SU-DHL-6 (cell line): Measurements from ENCODE around the gene OR2Y1.

Experiments
- H2AFZ ChIP-seq: fragments of 200-600 bp; sonication (generic); 2 replicates; pipeline ENCODE4 v1.6.1; 2014; ENCODE audit warnings: low read depth, mild to moderate bottlenecking, moderate library complexity, mixed read lengths, antibody characterized with exemption, low read length; ENCODE audit not compliant: severe bottlenecking
- H3F3A ChIP-seq: fragments of 200-600 bp; shearing (Covaris generic); 2 replicates; pipeline ENCODE4 v1.6.0; 2016; ENCODE audit warnings: antibody characterized with exemption, mild to moderate bottlenecking; ENCODE audit not compliant: insufficient read depth
- H3K27ac ChIP-seq: fragments of 200-600 bp; sonication (generic); 2 replicates; pipeline ENCODE4 v1.5.1; 2016; ENCODE audit warnings: low read depth, mild to moderate bottlenecking, low read length, moderate library complexity, mixed read lengths
- H3K27me3 ChIP-seq: fragments of 200-600 bp; sonication (generic), shearing (Covaris generic); 2 replicates; pipeline ENCODE4 v1.6.0; 2014; ENCODE audit warnings: mild to moderate bottlenecking, low read length
- H3K36me3 ChIP-seq: fragments of 200-600 bp; sonication (generic); 2 replicates; pipeline ENCODE4 v1.6.1; 2014; ENCODE audit warnings: mild to moderate bottlenecking, low read length, mixed read lengths
- H3K4me2 ChIP-seq: fragments of 300-600, 200-600 bp; shearing (Covaris generic), sonication (generic); 2 replicates; pipeline ENCODE4 v1.6.0; 2014; ENCODE audit warnings: low read length, low read depth, mild to moderate bottlenecking; ENCODE audit not compliant: poor library complexity, severe bottlenecking
- H3K4me3 ChIP-seq: fragments of 200-600 bp; sonication (generic); 2 replicates; pipeline ENCODE4 v1.5.1; 2014; ENCODE audit warnings: antibody characterized with exemption, low read length, mild to moderate bottlenecking, mixed read lengths; ENCODE audit not compliant: insufficient read depth, poor library complexity, severe bottlenecking
- H3K79me2 ChIP-seq: fragments of 200-600 bp; sonication (generic); 2 replicates; pipeline ENCODE4 v1.6.1; 2014; ENCODE audit warnings: mild to moderate bottlenecking, low read length, moderate library complexity; ENCODE audit not compliant: insufficient read depth
- H3K9ac ChIP-seq: fragments of 200-600 bp; sonication (generic); 2 replicates; pipeline ENCODE4 v1.7.0; 2014; ENCODE audit warnings: mild to moderate bottlenecking, low read length
- H3K9me2 ChIP-seq: fragments of 200-600 bp; sonication (generic); replicated peaks from 2 replicates; pipeline ENCODE4 v1.6.1; 2014; ENCODE audit warnings: low read length; ENCODE audit not compliant: insufficient read depth
- H3K9me3 ChIP-seq: fragments of 200-600 bp; sonication (generic); 2 replicates; pipeline ENCODE4 v1.6.1; 2014; ENCODE audit warnings: low read length, mixed read lengths; ENCODE audit not compliant: insufficient read depth
- H4K20me1 ChIP-seq: fragments of 200-600 bp; sonication (generic); 2 replicates; pipeline ENCODE4 v1.6.1; 2014; ENCODE audit warnings: low read depth, mild to moderate bottlenecking, antibody characterized with exemption, low read length, moderate library complexity, mixed read lengths
- CTCF ChIP-seq: fragments of 200-600 bp; sonication (generic); IDR thresholded peaks from one replicate; pipeline ENCODE4 v1.5.1; 2017; ENCODE audit warnings: antibody characterized with exemption, mild to moderate bottlenecking, low read length, moderate library complexity; ENCODE audit not compliant: insufficient read depth, poor library complexity, severe bottlenecking
- EZH2phosphoT487 ChIP-seq: fragments of 200-600 bp; sonication (generic), shearing (Covaris generic); conservative IDR thresholded peaks from 2 replicates; pipeline ENCODE4 v1.6.1; 2018; ENCODE audit warnings: mild to moderate bottlenecking, antibody characterized with exemption, low read length, moderate library complexity, mixed read lengths

The OR2Y1 gene

GRCh38 chr5:180736536-180736935, 3.3 kb downstream of the OR2Y1 start:
- no peaks in the 10 kb centered on the region for H4K20me1 ChIP-seq
- H3K79me2 ChIP-seq: no peaks in the 10 kb centered on the region
- no peaks in the 10 kb centered on the region for H3K9me2 ChIP-seq
- H3K36me3 ChIP-seq: no peaks in the 10 kb centered on the region
- H3K9ac ChIP-seq: no peak overlapping the region
- no peak overlapping the region for H2AFZ ChIP-seq
- no peak overlapping the region for H3K4me2 ChIP-seq
- no peak overlapping the region for H3K4me3 ChIP-seq
- H3K27ac ChIP-seq: no peak overlapping the region
- no peaks in the 10 kb centered on the region for H3F3A ChIP-seq
- H3K9me3 ChIP-seq: no peaks in the 10 kb centered on the region
- TF ChIP-seq EZH2phosphoT487 (no peak), CTCF (no peak)
- H3K27me3 ChIP-seq: no peaks in the 10 kb centered on the region

- Histone ChIP-seq H3K9ac (no peak overlapping the region), H2AFZ (no peak overlapping the region), H4K20me1 (no peaks in the 10 kb centered on the region)
These were observed 14.9 kb downstream of the OR2Y1 start for GRCh38 chr5:180724944-180725343.

GRCh38 chr5:180723936-180724335, 15.9 kb downstream of the OR2Y1 start:
- Histone ChIP-seq H3K27me3 (0 out of 2 replicates have a peak, but pooled peaks cover 3% of the 10 kb centered on the region), H4K20me1 (no peaks in the 10 kb centered on the region), H3K9me2 (no peaks in the 10 kb centered on the region), H3F3A (no peaks in the 10 kb centered on the region), H3K9me3 (no peaks in the 10 kb centered on the region), H3K36me3 (no peaks in the 10 kb centered on the region), H3K27ac (no peak overlapping the region), H3K4me2 (no peak overlapping the region), H3K4me3 (no peak overlapping the region), H3K79me2 (no peaks in the 10 kb centered on the region), H3K9ac (no peak overlapping the region), H2AFZ (no peak overlapping the region)
- TF ChIP-seq EZH2phosphoT487 (no peak), CTCF (no peak)

More at GRCh38 chr5:180724944-180725343, 14.9 kb downstream of the OR2Y1 start:
- H3K27ac ChIP-seq: no peak overlapping the region
- no peak for TF ChIP-seq EZH2phosphoT487
- no peak for TF ChIP-seq CTCF
- H3K9me2 ChIP-seq: no peaks in the 10 kb centered on the region
- H3K4me2 ChIP-seq: no peak overlapping the region
- H3K36me3 ChIP-seq: no peaks in the 10 kb centered on the region
- H3K4me3 ChIP-seq: no peak overlapping the region
- H3K27me3 ChIP-seq: 0 out of 2 replicates have a peak, but pooled peaks cover 3% of the 10 kb centered on the region
- H3K9me3 ChIP-seq: no peaks in the 10 kb centered on the region
- no peaks in the 10 kb centered on the region for H3F3A ChIP-seq
- H3K79me2 ChIP-seq: no peaks in the 10 kb centered on the region

GRCh38 chr5:180720486-180720885, 19.4 kb downstream of the OR2Y1 start:
- no peak overlapping the region for H2AFZ ChIP-seq
- H3K4me2 ChIP-seq: no peak overlapping the region
- no peaks in the 10 kb centered on the region for H3F3A ChIP-seq
- H3K79me2 ChIP-seq: no peaks in the 10 kb centered on the region
- TF ChIP-seq EZH2phosphoT487 (no peak), CTCF (no peak)
- no peaks in the 10 kb centered on the region for H3K27me3 ChIP-seq
- no peaks in the 10 kb centered on the region for H3K36me3 ChIP-seq
- no peak overlapping the region for H3K27ac ChIP-seq
- H3K4me3 ChIP-seq: no peak overlapping the region
- no peaks in the 10 kb centered on the region for H3K9me2 ChIP-seq
- H3K9ac ChIP-seq: no peak overlapping the region
- H3K9me3 ChIP-seq: no peaks in the 10 kb centered on the region
- no peaks in the 10 kb centered on the region for H4K20me1 ChIP-seq
